Endodermal cell (in vitro differentiated cells): ENCODE measurements around the gene ATXN1. TPM values are rescaled to one million over a fixed set of nuclear protein-coding genes. Genes with fewer than 3 reads are reported as not detected.

Experiments
- DNase-seq: peaks from one replicate; pipeline ENCODE4 v3.0.0-alpha.2; 2017
- H3K27ac ChIP-seq: 2 replicates; pipeline ENCODE4 v1.5.1; 2013; ENCODE audit warnings: mild to moderate bottlenecking, low read depth, low read length, moderate library complexity
- H3K27me3 ChIP-seq: 2 replicates; pipeline ENCODE4 v1.6.1; 2013; ENCODE audit warnings: mild to moderate bottlenecking, low read length, moderate library complexity; ENCODE audit not compliant: insufficient read depth, control insufficient read depth, poor library complexity, severe bottlenecking
- H3K36me3 ChIP-seq: 2 replicates; pipeline ENCODE4 v1.7.0; 2013; ENCODE audit warnings: mild to moderate bottlenecking, low read length, moderate library complexity; ENCODE audit not compliant: control insufficient read depth, insufficient read depth
- H3K4me1 ChIP-seq: one replicate; pipeline ENCODE4 v1.7.0; 2013; ENCODE audit warnings: low read length; ENCODE audit not compliant: control insufficient read depth, insufficient read depth
- H3K4me3 ChIP-seq: 2 replicates; pipeline ENCODE4 v1.5.1; 2013; ENCODE audit warnings: mild to moderate bottlenecking, low read length, moderate library complexity
- H3K9ac ChIP-seq: 2 replicates; pipeline ENCODE4 v1.6.1; 2013; ENCODE audit warnings: mild to moderate bottlenecking, low read length, moderate library complexity; ENCODE audit not compliant: poor library complexity, severe bottlenecking; ENCODE audit errors: extremely low read depth
- H3K9me3 ChIP-seq: 2 replicates; pipeline ENCODE4 v1.6.1; 2013; ENCODE audit warnings: mild to moderate bottlenecking, low read length, moderate library complexity; ENCODE audit not compliant: control insufficient read depth
- H3K27ac Mint-ChIP-seq: 2 replicates; pipeline ENCODE4 v1.8.0; 2020; ENCODE audit warnings: mixed read lengths
- H3K27me3 Mint-ChIP-seq: 2 replicates; pipeline ENCODE4 v1.8.0; 2021; ENCODE audit warnings: mild to moderate bottlenecking, mixed read lengths; ENCODE audit not compliant: insufficient read depth
- H3K36me3 Mint-ChIP-seq: 2 replicates; pipeline ENCODE4 v1.8.0; 2020; ENCODE audit warnings: low read depth, mixed read lengths
- H3K4me1 Mint-ChIP-seq: 2 replicates; pipeline ENCODE4 v1.8.0; 2020; ENCODE audit warnings: mixed read lengths
- H3K4me3 Mint-ChIP-seq: 2 replicates; pipeline ENCODE4 v1.8.0; 2020; ENCODE audit warnings: mild to moderate bottlenecking, moderate library complexity, mixed read lengths
- H3K9me3 Mint-ChIP-seq: 2 replicates; pipeline ENCODE4 v1.8.0; 2020; ENCODE audit warnings: mild to moderate bottlenecking, mixed read lengths
- WGBS, 2 experiments: methylation state at CpG; one replicate each; pipeline versions ENCODE4 v1.1.5 to v1.1.7; 2013; ENCODE audit warnings: missing lambda C conversion rate in 2 of 2, mixed read lengths in 1 of 2; ENCODE audit not compliant: insufficient coverage in 1 of 2, insufficient read length in 1 of 2; 5-methylcytosine and 5-hydroxymethylcytosine counted together
- total RNA-seq, 2 donors: library from RNA; stranded (reverse); fragmentation: NEBNext Ultra II Directional in 1 of 2; extraction: Animal tissue kit (Norgen Biotek cat#: 25700) in 1 of 2; gene quantifications; 2 replicates in 1 of 2; 3 replicates in 1 of 2; pipeline ENCODE4 v1.2.1, GENCODE V29; 2021
- TF ChIP-seq, protein P1 (sequence below): fragments of 200-600 bp; sonication (generic); conservative IDR thresholded peaks from 2 replicates; pipeline ENCODE4 v1.5.0; 2021; ENCODE audit warnings: antibody characterized with exemption, mild to moderate bottlenecking

The ATXN1 gene
- total RNA-seq, 2 donors from 2014 or later, result 10.4 to 15.9 TPM

DNA sequence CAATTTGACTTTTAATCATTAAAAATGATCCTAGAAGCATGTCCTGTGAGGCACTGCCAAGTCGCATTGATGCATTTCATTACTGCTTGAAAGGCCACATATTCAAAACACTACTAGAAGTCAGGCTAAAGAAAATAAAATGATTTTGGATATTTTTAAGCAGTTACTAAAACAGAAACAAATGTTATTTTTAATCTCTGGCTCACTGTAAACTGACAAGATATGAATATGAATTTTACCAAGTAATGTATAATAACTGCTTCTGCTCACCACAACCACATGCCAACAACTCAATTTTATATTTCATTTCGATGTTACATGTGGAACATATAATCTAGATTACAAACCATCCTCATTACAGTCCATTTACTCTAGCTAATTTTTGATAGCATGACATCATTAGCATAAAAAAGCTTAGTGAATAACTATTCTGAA is 90.6 kb downstream of the ATXN1 start:
- Histone ChIP-seq H3K4me3 (no peak overlapping the region), H3K9me3 (no peaks in the 10 kb centered on the region), H3K27ac (no peak overlapping the region), H3K4me1 (no peaks in the 10 kb centered on the region), H3K36me3 (no peaks in the 10 kb centered on the region), H3K9ac (no peak overlapping the region), H3K27me3 (no peaks in the 10 kb centered on the region)
- DNase-seq, result no peak
- Mint-ChIP-seq H3K9me3 (no peaks in the 10 kb centered on the region), H3K4me1 (peaks cover 18% of the 10 kb centered on the region), H3K4me3 (no peak overlapping the region), H3K36me3 (no peaks in the 10 kb centered on the region), H3K27me3 (no peaks in the 10 kb centered on the region), H3K27ac (no peak overlapping the region)
- WGBS, 2 experiments, result 95 to 100% methylated on average over 1 to 2 of the region's 2 CpGs
- TF ChIP-seq, protein P1, sequence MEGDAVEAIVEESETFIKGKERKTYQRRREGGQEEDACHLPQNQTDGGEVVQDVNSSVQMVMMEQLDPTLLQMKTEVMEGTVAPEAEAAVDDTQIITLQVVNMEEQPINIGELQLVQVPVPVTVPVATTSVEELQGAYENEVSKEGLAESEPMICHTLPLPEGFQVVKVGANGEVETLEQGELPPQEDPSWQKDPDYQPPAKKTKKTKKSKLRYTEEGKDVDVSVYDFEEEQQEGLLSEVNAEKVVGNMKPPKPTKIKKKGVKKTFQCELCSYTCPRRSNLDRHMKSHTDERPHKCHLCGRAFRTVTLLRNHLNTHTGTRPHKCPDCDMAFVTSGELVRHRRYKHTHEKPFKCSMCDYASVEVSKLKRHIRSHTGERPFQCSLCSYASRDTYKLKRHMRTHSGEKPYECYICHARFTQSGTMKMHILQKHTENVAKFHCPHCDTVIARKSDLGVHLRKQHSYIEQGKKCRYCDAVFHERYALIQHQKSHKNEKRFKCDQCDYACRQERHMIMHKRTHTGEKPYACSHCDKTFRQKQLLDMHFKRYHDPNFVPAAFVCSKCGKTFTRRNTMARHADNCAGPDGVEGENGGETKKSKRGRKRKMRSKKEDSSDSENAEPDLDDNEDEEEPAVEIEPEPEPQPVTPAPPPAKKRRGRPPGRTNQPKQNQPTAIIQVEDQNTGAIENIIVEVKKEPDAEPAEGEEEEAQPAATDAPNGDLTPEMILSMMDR, result no peak

DNA sequence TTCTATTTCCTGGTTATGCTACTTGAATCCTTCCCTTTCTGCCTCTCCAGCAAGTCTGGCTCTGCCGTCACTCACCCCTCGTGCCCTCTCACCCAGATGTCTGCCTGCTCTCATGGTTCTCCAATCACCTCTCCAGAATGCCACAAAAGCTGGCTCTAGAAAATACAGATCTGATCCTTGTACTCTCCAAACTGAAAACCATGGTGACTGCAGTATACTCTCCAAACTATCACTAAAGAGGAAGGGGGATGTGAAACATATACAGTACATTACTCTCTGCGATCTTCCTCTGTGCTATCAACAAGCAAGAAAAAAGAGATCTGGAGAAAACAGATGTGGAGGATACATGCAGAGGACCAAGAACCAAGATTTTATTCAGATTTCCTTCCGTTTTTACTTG is 91.1 kb downstream of the ATXN1 start:
- Mint-ChIP-seq H3K9me3 (no peaks in the 10 kb centered on the region), H3K27me3 (no peaks in the 10 kb centered on the region), H3K36me3 (no peaks in the 10 kb centered on the region), H3K27ac (no peak overlapping the region), H3K4me3 (no peak overlapping the region), H3K4me1 (peaks cover 18% of the 10 kb centered on the region)
- Histone ChIP-seq H3K9me3 (no peaks in the 10 kb centered on the region), H3K9ac (no peak overlapping the region), H3K27ac (no peak overlapping the region), H3K4me3 (no peak overlapping the region), H3K36me3 (no peaks in the 10 kb centered on the region), H3K27me3 (no peaks in the 10 kb centered on the region), H3K4me1 (no peaks in the 10 kb centered on the region)
- TF ChIP-seq, protein P1, result no peak
- DNase-seq, result no peak
- 84% methylated on average over 3 to 4 of the region's 4 CpGs for WGBS, 2 experiments

DNA sequence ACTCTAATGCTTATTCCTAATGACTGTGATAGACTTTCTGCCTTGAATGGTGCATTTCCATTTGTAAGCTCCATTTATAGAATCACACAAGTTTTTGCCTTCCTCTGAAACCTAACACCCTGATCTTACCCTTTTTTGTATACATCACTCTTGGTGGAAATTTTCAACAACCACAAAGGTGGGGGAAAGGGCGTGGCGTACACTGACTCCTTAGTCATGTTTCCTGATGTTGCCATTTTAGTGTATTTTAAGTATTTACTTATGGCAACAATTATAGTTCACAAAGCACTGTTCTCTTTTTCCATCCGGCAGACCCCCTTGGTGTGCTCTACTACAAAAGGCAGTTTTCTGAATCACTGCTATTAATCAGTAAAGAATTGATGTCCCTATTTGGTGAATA is 92.0 kb downstream of the ATXN1 start:
- Mint-ChIP-seq H3K36me3 (no peaks in the 10 kb centered on the region), H3K27me3 (no peaks in the 10 kb centered on the region), H3K9me3 (no peaks in the 10 kb centered on the region), H3K4me3 (no peak overlapping the region), H3K4me1 (peaks cover 18% of the 10 kb centered on the region), H3K27ac (no peak overlapping the region)
- TF ChIP-seq, protein P1, result no peak
- WGBS, 2 experiments, result 91% methylated on average over 1 of the region's 3 CpGs; no CpG with 5 or more reads in 1 of the 2 experiments
- Histone ChIP-seq H3K4me3 (no peak overlapping the region), H3K9me3 (no peaks in the 10 kb centered on the region), H3K9ac (no peak overlapping the region), H3K4me1 (no peaks in the 10 kb centered on the region), H3K36me3 (no peaks in the 10 kb centered on the region), H3K27ac (no peak overlapping the region), H3K27me3 (no peaks in the 10 kb centered on the region)
- no peak for DNase-seq
